ENCODE results near the gene MYL4.
A peak's percentile ranks its signal among the peaks of the same experiment; 100 is the strongest.

The MYL4 gene

DNA sequence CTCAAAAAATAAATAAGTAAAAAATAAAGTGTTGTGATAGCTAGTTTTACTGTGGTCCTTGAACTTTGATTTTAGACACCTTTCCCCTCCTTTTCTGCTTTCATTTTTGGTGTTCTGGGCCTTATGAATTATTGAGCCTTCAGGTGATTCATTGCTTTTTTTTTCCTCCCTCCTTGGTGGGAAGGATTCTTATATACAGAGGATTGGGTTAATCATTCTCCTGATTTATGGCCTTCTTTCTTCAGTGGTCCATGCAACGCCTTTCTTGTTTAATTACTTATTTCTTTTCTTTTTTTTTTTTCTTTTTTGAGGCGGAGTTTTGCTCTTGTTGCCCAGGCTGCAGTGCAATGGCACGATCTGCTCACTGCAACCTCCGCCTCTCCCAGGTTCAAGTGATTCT lies 8.0 kb upstream of the MYL4 start:
- no peak for DNase-seq (ENCODE audit: low read depth, low spot score)
- TF ChIP-seq FOXP2 (optimal IDR thresholded peaks at IDR 0.05; ENCODE audit: control extremely low read depth, extremely low read length, insufficient read depth): no peak
- TF ChIP-seq POLR2AphosphoS5 (IDR thresholded peaks at IDR 0.05; ENCODE audit: borderline replicate concordance, low read depth, low read length): no peak
- TF ChIP-seq EZH2 (IDR thresholded peaks at IDR 0.05): no peak
- Histone ChIP-seq H3K9ac (ENCODE audit: insufficient read length) (no peak overlapping the region), H3K9me3 (ENCODE audit: low read depth, low read length) (no peaks in the 10 kb centered on the region), H3K4me3 (no peak overlapping the region), H3K27ac (no peak overlapping the region), H3K36me3 (ENCODE audit: insufficient read depth, low read length) (no peaks in the 10 kb centered on the region)

DNA sequence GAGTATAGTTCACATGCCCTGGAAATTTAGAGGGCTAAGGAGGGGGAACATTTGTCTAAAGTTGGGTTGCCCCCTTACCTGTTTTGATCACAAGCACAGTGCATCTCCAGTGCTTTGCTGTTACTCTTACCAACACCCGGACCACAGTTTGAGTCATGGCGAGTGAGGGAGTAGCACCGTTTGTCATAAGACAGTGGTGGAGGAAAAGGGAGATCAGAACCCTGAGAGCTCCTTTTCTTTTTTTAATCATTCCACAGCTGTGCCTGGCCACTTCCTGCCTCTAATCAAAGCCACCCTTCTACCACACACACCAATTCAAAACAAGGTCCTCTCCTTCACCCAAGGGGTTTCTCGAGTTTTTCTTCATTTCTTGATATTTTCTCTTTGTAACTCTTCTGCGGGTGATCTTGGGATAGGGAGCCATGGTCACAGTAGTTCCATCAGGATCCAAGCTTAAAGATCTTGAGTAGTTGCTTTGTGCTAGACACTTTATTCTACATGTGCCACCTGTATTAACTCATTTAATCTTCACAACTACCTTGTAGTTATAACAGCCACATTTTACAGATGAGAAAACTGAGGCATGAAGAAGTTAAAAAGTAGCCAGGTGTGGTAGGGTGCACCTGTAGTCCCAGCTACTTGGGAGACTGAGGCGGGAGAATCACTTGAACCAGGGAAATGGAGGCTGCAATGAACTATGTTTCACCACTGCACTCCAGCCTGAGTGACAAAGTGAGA lies 5.0 kb upstream of the MYL4 start:
- H3K4me3 ChIP-seq: no peak overlapping the region
- H3K9me3 ChIP-seq (ENCODE audit: low read depth, low read length): no peaks in the 10 kb centered on the region
- DNase-seq (ENCODE audit: low read depth, low spot score): no peak
- TF ChIP-seq EZH2 (IDR thresholded peaks at IDR 0.05) (no peak), FOXP2 (optimal IDR thresholded peaks at IDR 0.05; ENCODE audit: control extremely low read depth, extremely low read length, insufficient read depth) (no peak), POLR2AphosphoS5 (IDR thresholded peaks at IDR 0.05; ENCODE audit: borderline replicate concordance, low read depth, low read length) (no peak)
- no peak overlapping the region for H3K9ac ChIP-seq (ENCODE audit: insufficient read length)
- no peaks in the 10 kb centered on the region for H3K36me3 ChIP-seq (ENCODE audit: insufficient read depth, low read length)
- no peak overlapping the region for H3K27ac ChIP-seq

DNA sequence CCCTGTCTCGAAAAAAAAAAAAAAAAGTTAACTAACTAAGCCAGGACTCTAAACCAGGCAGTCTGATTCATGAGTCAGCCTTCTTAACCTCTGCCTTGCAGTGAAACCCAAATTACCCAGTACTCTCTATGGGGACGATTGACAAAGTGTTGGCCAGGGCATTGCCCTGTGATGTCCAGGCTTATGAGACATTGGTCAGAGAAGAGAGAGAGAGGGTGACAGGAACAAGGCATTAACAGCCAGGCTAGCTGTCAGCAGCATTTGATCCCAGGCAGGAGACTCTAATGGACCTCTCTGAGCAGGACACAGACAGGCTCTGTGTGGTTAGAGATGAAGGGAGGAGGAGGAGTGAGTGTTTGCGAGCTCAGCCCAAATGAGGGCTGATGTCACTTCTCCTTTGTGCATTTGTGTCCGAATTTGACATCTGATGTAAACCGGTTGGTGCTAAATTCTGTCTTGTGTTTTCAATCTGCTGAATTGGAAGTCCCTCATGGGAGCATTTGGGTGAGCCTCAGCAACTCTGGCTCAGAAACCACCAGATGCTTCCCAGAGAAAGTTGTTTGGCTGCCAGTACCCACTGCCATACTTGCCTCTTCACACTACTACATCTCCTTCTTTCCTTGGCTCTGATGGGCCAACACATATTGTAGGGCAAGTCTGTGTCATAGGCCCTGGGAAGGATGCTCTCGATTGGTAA lies 4.3 kb upstream of the MYL4 start:
- Histone ChIP-seq H3K4me3 (no peak overlapping the region), H3K36me3 (ENCODE audit: insufficient read depth, low read length) (no peaks in the 10 kb centered on the region), H3K27ac (no peak overlapping the region), H3K9me3 (ENCODE audit: low read depth, low read length) (no peaks in the 10 kb centered on the region), H3K9ac (ENCODE audit: insufficient read length) (no peak overlapping the region)
- DNase-seq (ENCODE audit: low read depth, low spot score): no peak
- no peak for TF ChIP-seq EZH2 (IDR thresholded peaks at IDR 0.05)
- no peak for TF ChIP-seq FOXP2 (optimal IDR thresholded peaks at IDR 0.05; ENCODE audit: control extremely low read depth, extremely low read length, insufficient read depth)
- no peak for TF ChIP-seq POLR2AphosphoS5 (IDR thresholded peaks at IDR 0.05; ENCODE audit: borderline replicate concordance, low read depth, low read length)

DNA sequence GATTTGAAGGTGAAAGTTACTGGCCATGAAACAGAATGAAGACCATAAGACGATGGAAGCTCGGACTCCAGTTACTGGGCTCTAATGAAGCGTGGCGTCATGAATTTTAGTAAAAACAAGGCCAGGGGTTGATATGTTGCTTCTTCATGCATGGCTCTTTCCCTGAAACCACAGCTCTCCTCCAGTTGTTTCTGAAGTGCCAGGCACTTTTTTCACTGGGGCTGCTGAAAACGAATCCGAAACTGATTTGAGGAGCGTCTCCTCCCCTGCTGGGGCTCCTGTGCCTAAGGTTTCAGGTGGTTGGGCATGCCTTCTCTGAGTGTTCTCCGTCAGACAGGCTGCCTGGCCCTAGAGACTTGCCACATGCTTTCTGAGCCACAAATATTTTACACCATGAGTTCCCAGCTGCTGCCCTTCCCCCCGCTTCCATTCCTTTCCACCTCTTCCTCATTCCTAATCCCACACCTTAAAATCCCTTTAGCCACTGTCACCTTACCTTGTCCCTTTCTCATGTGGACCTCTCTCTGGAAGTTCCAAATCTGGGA lies 3.7 kb upstream of the MYL4 start:
- no peak for DNase-seq (ENCODE audit: low read depth, low spot score)
- TF ChIP-seq EZH2 (IDR thresholded peaks at IDR 0.05) (no peak), POLR2AphosphoS5 (IDR thresholded peaks at IDR 0.05; ENCODE audit: borderline replicate concordance, low read depth, low read length) (no peak), FOXP2 (optimal IDR thresholded peaks at IDR 0.05; ENCODE audit: control extremely low read depth, extremely low read length, insufficient read depth) (no peak)
- Histone ChIP-seq H3K27ac (no peak overlapping the region), H3K36me3 (ENCODE audit: insufficient read depth, low read length) (no peaks in the 10 kb centered on the region), H3K9me3 (ENCODE audit: low read depth, low read length) (no peaks in the 10 kb centered on the region), H3K9ac (ENCODE audit: insufficient read length) (no peak overlapping the region), H3K4me3 (no peak overlapping the region)

DNA sequence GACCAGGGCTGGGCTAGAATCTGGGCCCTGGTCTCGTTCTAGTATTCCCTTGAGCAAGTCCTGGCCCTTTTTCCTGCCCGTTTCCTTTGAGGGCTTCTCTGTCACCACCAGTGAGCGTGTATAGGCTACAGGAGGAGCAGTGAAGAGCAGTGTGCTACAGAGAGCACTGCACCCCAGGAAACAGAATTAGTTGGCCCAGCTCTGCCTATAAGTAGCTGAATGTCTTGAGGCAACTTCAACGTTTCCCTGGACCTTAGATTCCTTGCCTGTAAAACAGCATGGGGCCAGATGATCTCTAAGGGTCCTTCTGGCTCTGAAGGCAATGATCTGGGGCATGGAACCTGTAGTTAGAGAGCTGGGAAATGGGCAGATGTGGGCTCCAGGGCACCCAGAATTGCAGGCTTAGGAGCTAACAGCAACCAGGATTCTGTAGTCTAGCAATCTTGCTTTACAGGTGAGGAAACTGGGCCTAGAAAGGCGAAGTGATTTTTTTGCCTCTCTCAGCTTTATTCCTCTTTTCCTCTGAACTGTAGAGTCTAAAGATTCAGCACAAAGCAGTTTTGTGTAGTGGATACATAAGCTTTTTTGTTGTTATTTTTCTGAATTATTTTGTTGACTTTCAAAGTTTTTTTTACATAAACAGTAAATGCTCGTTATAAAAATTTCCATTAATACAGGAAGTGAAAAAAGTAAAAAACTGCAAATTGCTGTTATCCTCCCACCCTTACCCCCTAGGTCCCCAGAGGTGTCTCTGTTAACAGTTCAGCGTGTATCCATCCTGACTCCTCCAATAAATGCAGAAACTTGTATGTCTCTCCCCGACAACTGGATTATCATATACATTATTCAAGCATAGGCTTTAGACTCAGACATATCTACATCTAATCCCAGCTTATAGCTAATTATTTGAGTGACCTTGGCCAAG lies 1.7 kb upstream of the MYL4 start:
- H3K9ac ChIP-seq (ENCODE audit: insufficient read length): peak overlapping the region; percentile 25
- H3K27ac ChIP-seq: 0 out of 2 replicates have a peak overlapping the region, but pooled peaks have one; percentile 7
- H3K4me3 ChIP-seq: no peak overlapping the region
- H3K36me3 ChIP-seq (ENCODE audit: insufficient read depth, low read length): no peaks in the 10 kb centered on the region
- no peak for DNase-seq (ENCODE audit: low read depth, low spot score)
- H3K9me3 ChIP-seq (ENCODE audit: low read depth, low read length): no peaks in the 10 kb centered on the region
- TF ChIP-seq POLR2AphosphoS5 (IDR thresholded peaks at IDR 0.05; ENCODE audit: borderline replicate concordance, low read depth, low read length): no peak
- no peak for TF ChIP-seq EZH2 (IDR thresholded peaks at IDR 0.05)
- TF ChIP-seq FOXP2 (optimal IDR thresholded peaks at IDR 0.05; ENCODE audit: control extremely low read depth, extremely low read length, insufficient read depth): no peak

DNA sequence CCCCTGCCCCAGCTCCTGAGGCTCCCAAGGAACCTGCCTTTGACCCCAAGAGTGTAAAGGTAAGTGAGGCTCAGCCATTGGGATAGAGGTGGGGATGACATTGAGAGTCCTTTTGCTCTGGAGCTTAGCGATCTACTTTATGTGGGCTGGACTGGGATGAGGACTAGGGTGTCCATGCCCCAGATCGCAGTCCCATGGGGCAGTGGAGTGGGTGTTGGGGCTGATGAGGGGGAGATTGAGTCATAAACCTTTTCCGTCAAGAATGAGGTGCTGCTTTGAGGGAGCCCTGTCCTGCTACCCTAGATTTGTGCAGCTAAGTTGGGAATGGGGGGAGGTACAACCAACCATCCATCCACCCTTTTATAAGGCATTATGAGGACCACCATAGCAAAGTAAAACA lies 351 bp downstream of the MYL4 start:
- no peak for TF ChIP-seq POLR2AphosphoS5 (IDR thresholded peaks at IDR 0.05; ENCODE audit: borderline replicate concordance, low read depth, low read length)
- TF ChIP-seq FOXP2 (optimal IDR thresholded peaks at IDR 0.05; ENCODE audit: control extremely low read depth, extremely low read length, insufficient read depth): no peak
- TF ChIP-seq EZH2 (IDR thresholded peaks at IDR 0.05): no peak
- Histone ChIP-seq H3K9ac (ENCODE audit: insufficient read length) (no peak overlapping the region), H3K27ac (no peak overlapping the region), H3K9me3 (ENCODE audit: low read depth, low read length) (no peaks in the 10 kb centered on the region), H3K4me3 (no peak overlapping the region), H3K36me3 (ENCODE audit: insufficient read depth, low read length) (no peaks in the 10 kb centered on the region)
- DNase-seq (ENCODE audit: low read depth, low spot score): no peak

DNA sequence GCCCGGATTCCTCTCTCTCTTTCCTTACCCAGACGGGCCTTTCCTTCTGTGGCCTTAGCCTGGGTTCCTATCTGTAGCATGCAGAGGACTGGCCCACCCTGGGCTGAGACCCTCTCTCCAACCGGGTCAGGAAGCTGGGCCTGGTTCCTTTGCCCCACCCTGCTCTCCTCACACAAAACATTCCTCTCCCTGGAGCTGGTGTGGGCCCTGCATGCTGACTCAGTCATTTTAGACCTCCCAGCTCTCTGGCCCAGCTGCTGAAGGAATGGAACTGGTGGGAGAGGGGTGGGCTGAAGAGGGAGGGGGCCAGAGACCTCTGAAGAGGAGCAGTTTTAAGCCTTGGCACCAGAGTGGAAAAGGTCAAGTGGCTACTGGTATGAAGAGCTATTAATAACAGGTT lies 957 bp downstream of the MYL4 start:
- TF ChIP-seq POLR2AphosphoS5 (IDR thresholded peaks at IDR 0.05; ENCODE audit: borderline replicate concordance, low read depth, low read length) (no peak), FOXP2 (optimal IDR thresholded peaks at IDR 0.05; ENCODE audit: control extremely low read depth, extremely low read length, insufficient read depth) (no peak), EZH2 (IDR thresholded peaks at IDR 0.05) (no peak)
- no peaks in the 10 kb centered on the region for H3K9me3 ChIP-seq (ENCODE audit: low read depth, low read length)
- no peak for DNase-seq (ENCODE audit: low read depth, low spot score)
- no peaks in the 10 kb centered on the region for H3K36me3 ChIP-seq (ENCODE audit: insufficient read depth, low read length)
- no peak overlapping the region for H3K27ac ChIP-seq
- H3K9ac ChIP-seq (ENCODE audit: insufficient read length): no peak overlapping the region
- H3K4me3 ChIP-seq: no peak overlapping the region

DNA sequence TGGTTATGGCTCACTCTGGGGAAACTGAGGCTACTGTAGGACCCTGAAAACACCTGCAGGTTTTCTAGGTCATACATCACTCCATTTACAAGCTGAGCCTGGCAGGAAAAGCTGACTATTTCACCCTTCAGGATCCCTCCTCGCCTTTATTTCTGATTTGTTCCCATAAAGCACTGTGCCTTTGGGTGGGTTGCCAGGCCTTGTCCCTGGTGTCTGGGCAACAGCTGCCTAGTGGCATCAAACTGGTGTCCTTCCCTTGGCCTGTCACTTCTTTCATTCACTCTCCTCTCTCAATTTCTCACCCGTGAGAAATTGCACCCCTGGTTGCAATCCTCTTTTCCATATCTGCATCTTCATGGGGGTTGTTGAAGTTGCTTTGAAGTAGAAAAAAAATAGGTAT lies 1.6 kb downstream of the MYL4 start:
- H3K9me3 ChIP-seq (ENCODE audit: low read depth, low read length): no peaks in the 10 kb centered on the region
- H3K27ac ChIP-seq: no peak overlapping the region
- H3K36me3 ChIP-seq (ENCODE audit: insufficient read depth, low read length): no peaks in the 10 kb centered on the region

More for the DNA sequence above, 1.6 kb downstream of the MYL4 start:
- TF ChIP-seq EZH2 (IDR thresholded peaks at IDR 0.05): no peak
- no peak for TF ChIP-seq POLR2AphosphoS5 (IDR thresholded peaks at IDR 0.05; ENCODE audit: borderline replicate concordance, low read depth, low read length)
- no peak for TF ChIP-seq FOXP2 (optimal IDR thresholded peaks at IDR 0.05; ENCODE audit: control extremely low read depth, extremely low read length, insufficient read depth)
- Histone ChIP-seq H3K9ac (ENCODE audit: insufficient read length) (no peak overlapping the region), H3K4me3 (no peak overlapping the region)
- no peak for DNase-seq (ENCODE audit: low read depth, low spot score)
